HEK293T (cell line): Measurements from ENCODE around the gene FAM13C.

Experiments
- ARNT ChIP-seq: fragments of 450-650 bp; IDR thresholded peaks from 2 replicates; pipeline ENCODE4 v1.6.1; 2017; ENCODE audit warnings: mild to moderate bottlenecking
- CTBP1 ChIP-seq: fragments of 450-650 bp; IDR thresholded peaks from 2 replicates; pipeline ENCODE4 v1.6.1; 2016; ENCODE audit warnings: borderline replicate concordance
- ELF4 ChIP-seq: fragments of 450-650 bp; IDR thresholded peaks from 2 replicates; pipeline ENCODE4 v1.6.1; 2017; ENCODE audit warnings: antibody characterized with exemption
- FOXA1 ChIP-seq: fragments of 450-650 bp; IDR thresholded peaks from 2 replicates; pipeline ENCODE4 v1.6.1; 2016; ENCODE audit warnings: mild to moderate bottlenecking
- FOXK2 ChIP-seq: fragments of 450-650 bp; IDR thresholded peaks from 2 replicates; pipeline ENCODE4 v1.6.1; 2016; ENCODE audit warnings: mild to moderate bottlenecking
- L3MBTL2 ChIP-seq: fragments of 450-650 bp; conservative IDR thresholded peaks from 2 replicates; pipeline ENCODE4 v1.6.1; 2016; ENCODE audit warnings: mild to moderate bottlenecking
- LEF1 ChIP-seq: fragments of 450-650 bp; IDR thresholded peaks from 2 replicates; pipeline ENCODE4 v1.6.1; 2017; ENCODE audit warnings: mild to moderate bottlenecking, borderline replicate concordance
- NFRKB ChIP-seq: fragments of 450-650 bp; IDR thresholded peaks from 2 replicates; pipeline ENCODE4 v1.6.1; 2016; ENCODE audit warnings: mild to moderate bottlenecking, moderate library complexity
- PKNOX1 ChIP-seq: fragments of 450-650 bp; IDR thresholded peaks from 2 replicates; pipeline ENCODE4 v1.6.1; 2016
- SP1 ChIP-seq: fragments of 450-650 bp; IDR thresholded peaks from 2 replicates; pipeline ENCODE4 v1.6.1; 2017
- SUZ12 ChIP-seq: fragments of 450-650 bp; IDR thresholded peaks from 2 replicates; pipeline ENCODE4 v1.6.1; 2016; ENCODE audit warnings: mild to moderate bottlenecking
- TARDBP ChIP-seq: fragments of 450-650 bp; IDR thresholded peaks from 2 replicates; pipeline ENCODE4 v1.6.1; 2016
- ZNF384 ChIP-seq: fragments of 450-650 bp; IDR thresholded peaks from 2 replicates; pipeline ENCODE4 v1.6.1; 2016

GRCh38 chr10:59276919-59277318 lies 85.4 kb downstream of the FAM13C start:
- no peak for TF ChIP-seq ARNT
- no peak for TF ChIP-seq SP1
- TF ChIP-seq ELF4, result no peak
- TF ChIP-seq CTBP1, result no peak
- no peak for TF ChIP-seq NFRKB
- no peak for TF ChIP-seq TARDBP
- no peak for TF ChIP-seq FOXA1
- TF ChIP-seq SUZ12, result no peak
- TF ChIP-seq PKNOX1, result no peak
- TF ChIP-seq ZNF384, result no peak
- TF ChIP-seq L3MBTL2, result no peak
- no peak for TF ChIP-seq LEF1
- TF ChIP-seq FOXK2, result no peak
